Endothelial cell of hepatic sinusoid (primary cell): ENCODE measurements around the gene CTSD.

Experiments used
- in situ Hi-C: cut with HindIII; loops from 2 replicates; pipeline ENCODE4 v1.10.0; 2017; ENCODE audit warnings: low sequenced_read_pairs

The CTSD gene

GRCh38 chr11:1763796-1764661 lies at the start of gene CTSD:
CTSD (minus strand) TSS chr11:1763927; CDS start chr11:1763859, 68 bp downstream.
- in situ Hi-C loops, result no loop called here

- in situ Hi-C loops, result loop anchor here (25.0 kb wide), 1 partner anchor 101 kb away; no protein-coding TSS in a partner anchor
These were observed 49.6 kb upstream of the CTSD start for GRCh38 chr11:1813356-1813755.

- in situ Hi-C loops, result loop anchor here (25.0 kb wide), 1 partner anchor 100 kb away; no protein-coding TSS in a partner anchor
These were observed 49.1 kb upstream of the CTSD start for GRCh38 chr11:1812801-1813200.

GRCh38 chr11:1812274-1812673 lies 48.5 kb upstream of the CTSD start:
- in situ Hi-C loops, result loop anchor here (25.0 kb wide), 1 partner anchor 100 kb away; no protein-coding TSS in a partner anchor

GRCh38 chr11:1810761-1811160 lies 47.0 kb upstream of the CTSD start:
- in situ Hi-C loops, result loop anchor here (25.0 kb wide), 1 partner anchor 98 kb away; no protein-coding TSS in a partner anchor

- in situ Hi-C loops, result loop anchor here (25.0 kb wide), 1 partner anchor 95 kb away; no protein-coding TSS in a partner anchor
These were observed 43.7 kb upstream of the CTSD start for GRCh38 chr11:1807264-1807995.

- in situ Hi-C loops, result loop anchor here (25.0 kb wide), 1 partner anchor 93 kb away; no protein-coding TSS in a partner anchor
These were observed 41.8 kb upstream of the CTSD start for GRCh38 chr11:1805525-1805924.

GRCh38 chr11:1803835-1804519 lies 40.2 kb upstream of the CTSD start:
- in situ Hi-C loops, result loop anchor here (25.0 kb wide), 1 partner anchor 92 kb away; no protein-coding TSS in a partner anchor

GRCh38 chr11:1803246-1803645 lies 39.5 kb upstream of the CTSD start:
- in situ Hi-C loops, result loop anchor here (25.0 kb wide), 1 partner anchor 91 kb away; no protein-coding TSS in a partner anchor

GRCh38 chr11:1797391-1798125 lies 33.8 kb upstream of the CTSD start:
- in situ Hi-C loops, result no loop called here

GRCh38 chr11:1796413-1797011 lies 32.8 kb upstream of the CTSD start:
- in situ Hi-C loops, result no loop called here

- in situ Hi-C loops, result no loop called here
These were observed 29.4 kb upstream of the CTSD start for GRCh38 chr11:1793081-1793480.

- in situ Hi-C loops, result no loop called here
These were observed 28.7 kb upstream of the CTSD start for GRCh38 chr11:1792461-1792860.

GRCh38 chr11:1791912-1792311 lies 28.2 kb upstream of the CTSD start:
- in situ Hi-C loops, result no loop called here

- in situ Hi-C loops, result no loop called here
These were observed 22.7 kb upstream of the CTSD start for GRCh38 chr11:1786466-1786865.

- in situ Hi-C loops, result no loop called here
These were observed 22.2 kb upstream of the CTSD start for GRCh38 chr11:1785749-1786413.

- in situ Hi-C loops, result no loop called here
These were observed 21.3 kb upstream of the CTSD start for GRCh38 chr11:1784761-1785650.
